OCI-LY7 (cell line): Measurements from ENCODE around the gene LHX8.

Source experiments
- EZH2phosphoT487 ChIP-seq: fragments of 200-600 bp; sonication (generic); IDR thresholded peaks from 2 replicates; pipeline ENCODE4 v1.6.1; 2018; ENCODE audit warnings: low read depth, borderline replicate concordance, mild to moderate bottlenecking, mixed run types, antibody characterized with exemption, low read length, moderate library complexity, mixed read lengths
- TF ChIP-seq, protein P1 (sequence below): fragments of 200-600 bp; sonication (generic); conservative IDR thresholded peaks from 2 replicates; pipeline ENCODE4 v1.5.1; 2014; ENCODE audit warnings: mild to moderate bottlenecking, antibody characterized with exemption, low read length, moderate library complexity, mixed read lengths

GRCh38 chr1:75097654-75098053 is 36.5 kb upstream of the LHX8 start:
- TF ChIP-seq, protein P1, sequence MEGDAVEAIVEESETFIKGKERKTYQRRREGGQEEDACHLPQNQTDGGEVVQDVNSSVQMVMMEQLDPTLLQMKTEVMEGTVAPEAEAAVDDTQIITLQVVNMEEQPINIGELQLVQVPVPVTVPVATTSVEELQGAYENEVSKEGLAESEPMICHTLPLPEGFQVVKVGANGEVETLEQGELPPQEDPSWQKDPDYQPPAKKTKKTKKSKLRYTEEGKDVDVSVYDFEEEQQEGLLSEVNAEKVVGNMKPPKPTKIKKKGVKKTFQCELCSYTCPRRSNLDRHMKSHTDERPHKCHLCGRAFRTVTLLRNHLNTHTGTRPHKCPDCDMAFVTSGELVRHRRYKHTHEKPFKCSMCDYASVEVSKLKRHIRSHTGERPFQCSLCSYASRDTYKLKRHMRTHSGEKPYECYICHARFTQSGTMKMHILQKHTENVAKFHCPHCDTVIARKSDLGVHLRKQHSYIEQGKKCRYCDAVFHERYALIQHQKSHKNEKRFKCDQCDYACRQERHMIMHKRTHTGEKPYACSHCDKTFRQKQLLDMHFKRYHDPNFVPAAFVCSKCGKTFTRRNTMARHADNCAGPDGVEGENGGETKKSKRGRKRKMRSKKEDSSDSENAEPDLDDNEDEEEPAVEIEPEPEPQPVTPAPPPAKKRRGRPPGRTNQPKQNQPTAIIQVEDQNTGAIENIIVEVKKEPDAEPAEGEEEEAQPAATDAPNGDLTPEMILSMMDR = no peak
- TF ChIP-seq EZH2phosphoT487 = no peak
